HFF-Myc (cell line): ENCODE results near the gene BTN1A1.

ENCODE experiments used
- DNase-seq: peaks from one replicate; pipeline ENCODE4 v3.0.0-alpha.2; 2011; ENCODE audit warnings: low read depth; ENCODE audit errors: extremely low read depth
- H3K4me3 ChIP-seq: replicated peaks from 2 replicates; pipeline ENCODE4 v1.5.1; 2011; ENCODE audit warnings: low read depth, mild to moderate bottlenecking, control low read depth, low read length
- TF ChIP-seq, protein P1 (sequence below): IDR thresholded peaks from 2 replicates; pipeline ENCODE4 v1.5.1; 2012; ENCODE audit warnings: mild to moderate bottlenecking, low read depth, low read length, control low read depth; ENCODE audit errors: missing control alignments

Gene BTN1A1

GRCh38 chr6:26524722-26525370, 24.7 kb downstream of the BTN1A1 start:
- no peak overlapping the region for H3K4me3 ChIP-seq
- TF ChIP-seq, protein P1, sequence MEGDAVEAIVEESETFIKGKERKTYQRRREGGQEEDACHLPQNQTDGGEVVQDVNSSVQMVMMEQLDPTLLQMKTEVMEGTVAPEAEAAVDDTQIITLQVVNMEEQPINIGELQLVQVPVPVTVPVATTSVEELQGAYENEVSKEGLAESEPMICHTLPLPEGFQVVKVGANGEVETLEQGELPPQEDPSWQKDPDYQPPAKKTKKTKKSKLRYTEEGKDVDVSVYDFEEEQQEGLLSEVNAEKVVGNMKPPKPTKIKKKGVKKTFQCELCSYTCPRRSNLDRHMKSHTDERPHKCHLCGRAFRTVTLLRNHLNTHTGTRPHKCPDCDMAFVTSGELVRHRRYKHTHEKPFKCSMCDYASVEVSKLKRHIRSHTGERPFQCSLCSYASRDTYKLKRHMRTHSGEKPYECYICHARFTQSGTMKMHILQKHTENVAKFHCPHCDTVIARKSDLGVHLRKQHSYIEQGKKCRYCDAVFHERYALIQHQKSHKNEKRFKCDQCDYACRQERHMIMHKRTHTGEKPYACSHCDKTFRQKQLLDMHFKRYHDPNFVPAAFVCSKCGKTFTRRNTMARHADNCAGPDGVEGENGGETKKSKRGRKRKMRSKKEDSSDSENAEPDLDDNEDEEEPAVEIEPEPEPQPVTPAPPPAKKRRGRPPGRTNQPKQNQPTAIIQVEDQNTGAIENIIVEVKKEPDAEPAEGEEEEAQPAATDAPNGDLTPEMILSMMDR = no peak
- DNase-seq = no peak

DNA sequence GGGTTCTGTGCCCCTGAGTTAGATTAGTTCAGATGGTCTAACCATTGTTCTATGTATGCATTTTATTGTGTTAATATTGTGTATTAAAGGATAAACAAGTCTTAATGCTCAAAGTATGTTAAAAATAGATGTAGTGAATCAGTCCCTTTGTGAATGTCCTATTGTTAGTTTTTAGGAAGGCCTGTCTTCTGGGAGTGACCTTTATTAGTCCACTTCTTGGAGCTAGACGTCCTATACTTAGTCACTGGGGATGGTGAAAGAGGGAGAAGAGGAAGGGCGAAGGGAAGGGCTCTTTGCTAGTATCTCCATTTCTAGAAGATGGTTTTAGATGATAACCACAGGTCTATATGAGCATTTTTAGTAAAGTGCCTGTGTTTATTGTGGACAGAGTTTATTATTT, 25.7 kb downstream of the BTN1A1 start:
- H3K4me3 ChIP-seq = no peak overlapping the region
- TF ChIP-seq, protein P1 = no peak
- no peak for DNase-seq

GRCh38 chr6:26526928-26527327, 26.8 kb downstream of the BTN1A1 start:
- H3K4me3 ChIP-seq = no peak overlapping the region
- TF ChIP-seq, protein P1 = no peak
- no peak for DNase-seq

- TF ChIP-seq, protein P1 = no peak
- H3K4me3 ChIP-seq = no peak overlapping the region
- DNase-seq = no peak
Observed at GRCh38 chr6:26530203-26530602, 30.1 kb downstream of the BTN1A1 start.

DNA sequence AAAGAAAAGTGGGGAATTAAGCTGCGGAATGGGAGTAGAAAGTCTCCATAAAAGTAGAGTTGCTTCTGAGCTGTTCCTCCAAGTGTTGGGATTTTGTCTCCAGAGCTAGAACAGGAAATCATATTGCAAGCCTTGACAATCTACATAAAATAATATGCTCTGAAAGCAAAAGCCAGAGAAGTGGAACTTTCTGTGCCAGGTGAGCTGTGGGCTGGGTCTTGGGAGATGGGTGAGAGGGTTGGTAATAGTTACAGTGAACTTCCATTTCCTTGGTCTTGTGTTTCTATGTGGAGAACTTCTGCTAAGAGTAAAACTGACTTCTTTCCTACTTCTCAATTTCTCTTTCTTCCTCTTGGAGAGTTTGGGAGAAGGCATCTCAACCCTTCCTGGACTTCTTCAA, 31.8 kb downstream of the BTN1A1 start:
- H3K4me3 ChIP-seq = no peak overlapping the region
- TF ChIP-seq, protein P1 = no peak
- no peak for DNase-seq

DNA sequence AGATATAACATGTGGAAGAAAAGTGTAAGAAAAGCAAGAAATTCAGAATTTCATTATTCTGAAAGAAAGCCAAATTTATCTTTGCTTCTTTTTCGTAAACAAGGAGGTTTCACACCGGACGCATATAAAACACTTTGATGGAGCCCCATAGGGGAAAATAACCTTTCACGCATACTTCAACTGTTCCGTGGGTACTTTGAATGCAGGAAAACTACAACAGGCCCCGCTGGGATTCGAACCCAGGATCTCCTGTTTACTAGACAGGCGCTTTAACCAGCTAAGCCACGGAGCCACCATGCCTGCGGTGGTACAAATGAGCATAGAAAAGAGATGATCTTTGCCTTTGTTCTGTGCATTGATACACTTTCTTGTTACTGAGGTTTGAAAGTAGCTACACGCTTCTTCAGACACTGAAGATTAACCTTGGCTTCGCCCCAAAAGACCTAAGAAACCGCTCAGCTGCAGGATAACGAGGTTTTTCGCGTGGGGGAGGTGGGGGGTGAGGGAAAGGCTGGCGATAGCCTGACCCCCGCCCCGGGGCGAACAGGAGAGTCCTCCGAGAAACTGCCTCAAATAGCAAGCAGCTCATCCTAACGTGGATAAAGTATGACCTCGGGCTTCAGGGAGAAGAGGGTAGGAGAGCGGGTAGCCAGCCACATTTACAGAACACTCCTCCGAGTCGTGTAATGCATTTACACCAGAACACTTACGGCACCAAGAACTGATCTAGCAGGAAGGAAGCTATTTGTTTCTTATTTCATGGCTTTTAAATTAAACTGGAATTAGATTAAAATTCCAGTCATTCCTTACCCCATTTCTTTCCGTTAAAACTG, 32.8 kb downstream of the BTN1A1 start:
- TF ChIP-seq, protein P1 = no peak
- H3K4me3 ChIP-seq = peak overlapping the region; percentile 61
- peak; percentile 96 for DNase-seq
